H9 (cell line): ENCODE results near the gene TDO2. TPM values are rescaled to one million over a fixed set of nuclear protein-coding genes. Genes with fewer than 3 reads are reported as not detected.

Source experiments
- DNase-seq: peaks from one replicate; pipeline ENCODE4 v3.0.0-alpha.2; 2017
- H2AFZ ChIP-seq: one replicate; pipeline ENCODE4 v1.6.1; 2013; ENCODE audit warnings: mild to moderate bottlenecking, low read length, control low read depth, moderate library complexity
- H2AK5ac ChIP-seq: 2 replicates; pipeline ENCODE4 v1.6.1; 2013; ENCODE audit warnings: low read length, control low read depth, mixed read lengths; ENCODE audit not compliant: insufficient read length
- H2BK120ac ChIP-seq: one replicate; pipeline ENCODE4 v1.6.1; 2013; ENCODE audit warnings: low read depth, mild to moderate bottlenecking, low read length, control low read depth, inconsistent platforms; ENCODE audit not compliant: poor library complexity, severe bottlenecking
- H2BK12ac ChIP-seq: 2 replicates; pipeline ENCODE4 v1.6.1; 2013; ENCODE audit warnings: low read length, control low read depth, mixed read lengths, low read depth; ENCODE audit not compliant: insufficient read length
- H2BK15ac ChIP-seq: 2 replicates; pipeline ENCODE4 v1.6.1; 2013; ENCODE audit warnings: low read depth, low read length, control low read depth
- H2BK20ac ChIP-seq: one replicate; pipeline ENCODE4 v1.6.1; 2013; ENCODE audit warnings: low read depth, mild to moderate bottlenecking, low read length, control low read depth, inconsistent platforms; ENCODE audit not compliant: poor library complexity, severe bottlenecking
- H2BK5ac ChIP-seq: 2 replicates; pipeline ENCODE4 v1.6.1; 2013; ENCODE audit warnings: low read length, control low read depth, mixed read lengths; ENCODE audit not compliant: insufficient read length
- H3K14ac ChIP-seq: 2 replicates; pipeline ENCODE4 v1.6.1; 2013; ENCODE audit warnings: low read length, control low read depth; ENCODE audit not compliant: insufficient read depth
- H3K18ac ChIP-seq: 2 replicates; pipeline ENCODE4 v1.6.1; 2013; ENCODE audit warnings: low read depth, mild to moderate bottlenecking, mixed read lengths, low read length, control low read depth; ENCODE audit not compliant: insufficient read length
- H3K23ac ChIP-seq: 2 replicates; pipeline ENCODE4 v1.6.1; 2013; ENCODE audit warnings: low read length, control low read depth, mixed read lengths, low read depth; ENCODE audit not compliant: insufficient read length
- H3K23me2 ChIP-seq: 2 replicates; pipeline ENCODE4 v1.6.1; 2013; ENCODE audit warnings: low read depth, mild to moderate bottlenecking, mixed read lengths, low read length, control low read depth; ENCODE audit not compliant: insufficient read length, poor library complexity, severe bottlenecking
- H3K27ac ChIP-seq: 2 replicates; pipeline ENCODE4 v1.5.1; 2013; ENCODE audit warnings: low read length, control low read depth, mixed read lengths, low read depth; ENCODE audit not compliant: insufficient read length
- H3K27me3 ChIP-seq: 2 replicates; pipeline ENCODE4 v1.6.1; 2013; ENCODE audit warnings: low read length, control low read depth, inconsistent platforms; ENCODE audit not compliant: insufficient read depth
- H3K4ac ChIP-seq: 2 replicates; pipeline ENCODE4 v1.6.1; 2013; ENCODE audit warnings: low read depth, mild to moderate bottlenecking, control low read depth, inconsistent platforms, low read length, moderate library complexity
- H3K4me1 ChIP-seq: 2 replicates; pipeline ENCODE4 v1.6.1; 2013; ENCODE audit warnings: low read length, control low read depth, inconsistent platforms; ENCODE audit not compliant: insufficient read depth
- H3K4me2 ChIP-seq: 2 replicates; pipeline ENCODE4 v1.6.1; 2013; ENCODE audit warnings: low read length, control low read depth, mixed read lengths; ENCODE audit not compliant: insufficient read length, insufficient read depth
- H3K56ac ChIP-seq: 2 replicates; pipeline ENCODE4 v1.6.1; 2013; ENCODE audit warnings: low read depth, mild to moderate bottlenecking, mixed read lengths, low read length, control low read depth; ENCODE audit not compliant: insufficient read length
- H3K79me1 ChIP-seq: 2 replicates; pipeline ENCODE4 v1.6.1; 2013; ENCODE audit warnings: low read depth, mild to moderate bottlenecking, moderate library complexity, low read length, control low read depth, inconsistent platforms; ENCODE audit not compliant: insufficient read depth, poor library complexity, severe bottlenecking
- H3K79me2 ChIP-seq: 2 replicates; pipeline ENCODE4 v1.6.1; 2013; ENCODE audit warnings: low read length, control low read depth, inconsistent platforms; ENCODE audit not compliant: insufficient read depth
- H3K9ac ChIP-seq: 2 replicates; pipeline ENCODE4 v1.6.1; 2013; ENCODE audit warnings: low read length, control low read depth, mixed read lengths; ENCODE audit not compliant: insufficient read length; ENCODE audit errors: extremely low read depth
- H3K9me3 ChIP-seq: one replicate; pipeline ENCODE4 v1.6.1; 2013; ENCODE audit warnings: low read depth, low read length, inconsistent platforms; ENCODE audit not compliant: control insufficient read depth
- H3T11ph ChIP-seq: one replicate; pipeline ENCODE4 v1.6.1; 2013; ENCODE audit warnings: mild to moderate bottlenecking, low read length, control low read depth, inconsistent platforms
- H4K20me1 ChIP-seq: one replicate; pipeline ENCODE4 v1.6.1; 2013; ENCODE audit not compliant: control insufficient read depth, insufficient read length, insufficient read depth
- H4K5ac ChIP-seq: 2 replicates; pipeline ENCODE4 v1.6.1; 2013; ENCODE audit warnings: low read depth, mild to moderate bottlenecking, mixed read lengths, low read length, control low read depth; ENCODE audit not compliant: insufficient read length
- H4K8ac ChIP-seq: replicated peaks from 2 replicates; pipeline ENCODE4 v1.6.1; 2013; ENCODE audit warnings: low read length, control low read depth, mixed read lengths, low read depth; ENCODE audit not compliant: insufficient read length
- H4K91ac ChIP-seq: 2 replicates; pipeline ENCODE4 v1.6.1; 2013; ENCODE audit warnings: low read depth, mild to moderate bottlenecking, moderate library complexity, mixed read lengths, low read length, control low read depth; ENCODE audit not compliant: insufficient read length
- H3K27ac Mint-ChIP-seq, 3 experiments: 2 replicates in 2 of 3; 3 replicates in 1 of 3; pipeline ENCODE4 v1.8.0; 2020 to 2021; ENCODE audit warnings: mixed read lengths in 3 of 3, mild to moderate bottlenecking in 1 of 3, moderate library complexity in 1 of 3
- H3K27me3 Mint-ChIP-seq: 2 replicates; pipeline ENCODE4 v1.8.0; 2021; ENCODE audit warnings: low read depth, mild to moderate bottlenecking, moderate library complexity, mixed read lengths
- H3K36me3 Mint-ChIP-seq, 3 experiments: 2 replicates in 2 of 3; 3 replicates in 1 of 3; pipeline ENCODE4 v1.8.0; 2020 to 2021; ENCODE audit warnings: low read depth in 3 of 3, mixed read lengths in 3 of 3; ENCODE audit not compliant: insufficient read depth in 1 of 3
- H3K4me1 Mint-ChIP-seq, 2 experiments: 2 replicates each; pipeline ENCODE4 v1.8.0; 2020; ENCODE audit warnings: mixed read lengths in 2 of 2
- H3K4me3 Mint-ChIP-seq, 2 experiments: 2 replicates in 1 of 2; 3 replicates in 1 of 2; pipeline ENCODE4 v1.8.0; 2020 to 2021; ENCODE audit warnings: mild to moderate bottlenecking in 2 of 2, mixed read lengths in 2 of 2, moderate library complexity in 1 of 2
- H3K9me3 Mint-ChIP-seq, 2 experiments: 2 replicates in 1 of 2; 3 replicates in 1 of 2; pipeline ENCODE4 v1.8.0; 2020; ENCODE audit warnings: mild to moderate bottlenecking in 2 of 2, mixed read lengths in 2 of 2, moderate library complexity in 1 of 2
- WGBS: extraction: QIAGEN DNeasy Blood & Tissue Kit; methylation state at CpG from one replicate; pipeline ENCODE4 v1.1.7; 2013; ENCODE audit warnings: missing lambda C conversion rate, low lambda C conversion rate, mixed read lengths; ENCODE audit not compliant: insufficient read length; ENCODE audit errors: extremely low coverage; 5-methylcytosine and 5-hydroxymethylcytosine counted together
- total RNA-seq: library from RNA; stranded (reverse); gene quantifications from 2 replicates; pipeline ENCODE4 v1.2.1, GENCODE V29; 2021
- TF ChIP-seq, protein P1 (sequence below): fragments of 200-600 bp; sonication (generic); conservative IDR thresholded peaks from 3 replicates; pipeline ENCODE4 v1.8.0; 2021; ENCODE audit warnings: antibody characterized with exemption, mild to moderate bottlenecking

The TDO2 gene
- total RNA-seq, 1 experiment from 2014 or later = not detected

GRCh38 chr4:155883895-155884294 lies 19.6 kb upstream of the TDO2 start:
- Mint-ChIP-seq H3K9me3 (peaks cover 15 to 20% of the 10 kb centered on the region in 2 experiments; a peak in 4 of 5 replicates), H3K27me3 (no peaks in the 10 kb centered on the region), H3K4me1 (peaks cover 2 to 4% of the 10 kb centered on the region in 2 experiments; a peak in 2 of 4 replicates), H3K27ac (no peak overlapping the region), H3K4me3 (no peak overlapping the region), H3K36me3 (peaks cover 12 to 16% (median 14%) of the 10 kb centered on the region in 3 experiments)
- peak overlapping the region; percentile 40 for H2AFZ ChIP-seq
- H2BK20ac ChIP-seq = no peak overlapping the region
- H3K9me3 ChIP-seq = no peaks in the 10 kb centered on the region
- H3K56ac ChIP-seq = no peak overlapping the region
- no CpG with 5 or more reads among the region's 3 CpGs for WGBS
- H3K27ac ChIP-seq = no peak overlapping the region
- H2BK5ac ChIP-seq = no peak overlapping the region
- no peak overlapping the region for H3K4me2 ChIP-seq
- H3T11ph ChIP-seq = no peak overlapping the region
- no peaks in the 10 kb centered on the region for H3K4me1 ChIP-seq
- H3K14ac ChIP-seq = no peak overlapping the region
- no peak overlapping the region for H3K4ac ChIP-seq
- no peaks in the 10 kb centered on the region for H3K27me3 ChIP-seq
- no peak overlapping the region for H3K23ac ChIP-seq
- H4K5ac ChIP-seq = no peak overlapping the region
- H2BK12ac ChIP-seq = no peak overlapping the region
- H4K8ac ChIP-seq = no peak overlapping the region
- no peak overlapping the region for H2BK15ac ChIP-seq
- no peak overlapping the region for H3K9ac ChIP-seq
- no peak overlapping the region for H2AK5ac ChIP-seq
- no peak overlapping the region for H4K91ac ChIP-seq
- no peaks in the 10 kb centered on the region for H3K79me2 ChIP-seq
- H2BK120ac ChIP-seq = no peak overlapping the region
- H4K20me1 ChIP-seq = no peaks in the 10 kb centered on the region
- no peaks in the 10 kb centered on the region for H3K23me2 ChIP-seq
- TF ChIP-seq, protein P1, sequence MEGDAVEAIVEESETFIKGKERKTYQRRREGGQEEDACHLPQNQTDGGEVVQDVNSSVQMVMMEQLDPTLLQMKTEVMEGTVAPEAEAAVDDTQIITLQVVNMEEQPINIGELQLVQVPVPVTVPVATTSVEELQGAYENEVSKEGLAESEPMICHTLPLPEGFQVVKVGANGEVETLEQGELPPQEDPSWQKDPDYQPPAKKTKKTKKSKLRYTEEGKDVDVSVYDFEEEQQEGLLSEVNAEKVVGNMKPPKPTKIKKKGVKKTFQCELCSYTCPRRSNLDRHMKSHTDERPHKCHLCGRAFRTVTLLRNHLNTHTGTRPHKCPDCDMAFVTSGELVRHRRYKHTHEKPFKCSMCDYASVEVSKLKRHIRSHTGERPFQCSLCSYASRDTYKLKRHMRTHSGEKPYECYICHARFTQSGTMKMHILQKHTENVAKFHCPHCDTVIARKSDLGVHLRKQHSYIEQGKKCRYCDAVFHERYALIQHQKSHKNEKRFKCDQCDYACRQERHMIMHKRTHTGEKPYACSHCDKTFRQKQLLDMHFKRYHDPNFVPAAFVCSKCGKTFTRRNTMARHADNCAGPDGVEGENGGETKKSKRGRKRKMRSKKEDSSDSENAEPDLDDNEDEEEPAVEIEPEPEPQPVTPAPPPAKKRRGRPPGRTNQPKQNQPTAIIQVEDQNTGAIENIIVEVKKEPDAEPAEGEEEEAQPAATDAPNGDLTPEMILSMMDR = no peak
- no peaks in the 10 kb centered on the region for H3K79me1 ChIP-seq
- no peak for DNase-seq
- H3K18ac ChIP-seq = no peak overlapping the region
